ENCODE results near the gene ABCG8. TPM values are rescaled to one million over a fixed set of nuclear protein-coding genes. Genes with fewer than 3 reads are reported as not detected.

ABCG8 gene
- total and polyA plus RNA-seq, 2 donors (not counting 3 experiments of a cell fraction or from before 2014, with no cell fraction given), result not detected

GRCh38 chr2:43848214-43848613, 9.4 kb downstream of the ABCG8 start:
- DNase-seq (ENCODE audit: low read depth, low spot score), result no peak
- dilution Hi-C loops (cut with MboI; ENCODE audit: extremely low pct_ligation_motif_present, low sequenced_read_pairs) (no loop called here), intact Hi-C loops (cut with micrococcal nuclease) (no loop called here)
- Histone ChIP-seq H4K20me1 (replicated peaks; ENCODE audit: control insufficient read depth, extremely low read depth, insufficient read depth, low read length) (no peaks in the 10 kb centered on the region), H3K36me3 (ENCODE audit: control insufficient read depth in 2 of 2, extremely low read depth in 1 of 2, insufficient read depth in 2 of 2, low read length in 2 of 2) (no peaks in the 10 kb centered on the region), H3K4me1 (ENCODE audit: control insufficient read depth, extremely low read depth, insufficient read depth, low read length) (no peaks in the 10 kb centered on the region), H3K4me3 (replicated peaks in 1 of 3; ENCODE audit: insufficient read depth in 1 of 3, low read depth in 1 of 3, low read length in 3 of 3) (no peak overlapping the region), H3K9me1 (replicated peaks; ENCODE audit: control insufficient read depth, extremely low read depth, insufficient read depth, low read length) (no peaks in the 10 kb centered on the region), H2AFZ (ENCODE audit: low read depth, low read length) (no peak overlapping the region), H3K4me2 (ENCODE audit: insufficient read depth, low read length) (no peak overlapping the region), H3K9me3 (replicated peaks; ENCODE audit: control insufficient read depth, insufficient read depth, low read length) (no peaks in the 10 kb centered on the region), H3K9ac (replicated peaks; ENCODE audit: extremely low read depth, insufficient read depth, low read length) (no peak overlapping the region), H3K79me2 (ENCODE audit: control insufficient read depth, insufficient read depth, low read length) (no peaks in the 10 kb centered on the region), H3K27me3 (ENCODE audit: control insufficient read depth in 2 of 2, insufficient read depth in 2 of 2, low read length in 2 of 2) (peaks cover 4 to 5% of the 10 kb centered on the region in 2 experiments), H3K27ac (ENCODE audit: insufficient read depth, low read depth, low read length) (no peak overlapping the region)
- TF ChIP-seq FOS (IDR thresholded peaks at IDR 0.05; ENCODE audit: borderline replicate concordance, insufficient read depth, low read length) (no peak), MYC (IDR thresholded peaks at IDR 0.05; ENCODE audit: low read depth, low read length) (no peak), EZH2 (IDR thresholded peaks at IDR 0.05; ENCODE audit: borderline replicate concordance, low read depth, low read length, severe bottlenecking) (no peak), POLR2A (IDR thresholded peaks at IDR 0.05; ENCODE audit: low read depth, low read length) (no peak)
- TF ChIP-seq, protein P1, sequence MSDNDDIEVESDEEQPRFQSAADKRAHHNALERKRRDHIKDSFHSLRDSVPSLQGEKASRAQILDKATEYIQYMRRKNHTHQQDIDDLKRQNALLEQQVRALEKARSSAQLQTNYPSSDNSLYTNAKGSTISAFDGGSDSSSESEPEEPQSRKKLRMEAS (IDR thresholded peaks at IDR 0.05; ENCODE audit: insufficient read depth, insufficient read length), result no peak
- TF ChIP-seq, protein P2, sequence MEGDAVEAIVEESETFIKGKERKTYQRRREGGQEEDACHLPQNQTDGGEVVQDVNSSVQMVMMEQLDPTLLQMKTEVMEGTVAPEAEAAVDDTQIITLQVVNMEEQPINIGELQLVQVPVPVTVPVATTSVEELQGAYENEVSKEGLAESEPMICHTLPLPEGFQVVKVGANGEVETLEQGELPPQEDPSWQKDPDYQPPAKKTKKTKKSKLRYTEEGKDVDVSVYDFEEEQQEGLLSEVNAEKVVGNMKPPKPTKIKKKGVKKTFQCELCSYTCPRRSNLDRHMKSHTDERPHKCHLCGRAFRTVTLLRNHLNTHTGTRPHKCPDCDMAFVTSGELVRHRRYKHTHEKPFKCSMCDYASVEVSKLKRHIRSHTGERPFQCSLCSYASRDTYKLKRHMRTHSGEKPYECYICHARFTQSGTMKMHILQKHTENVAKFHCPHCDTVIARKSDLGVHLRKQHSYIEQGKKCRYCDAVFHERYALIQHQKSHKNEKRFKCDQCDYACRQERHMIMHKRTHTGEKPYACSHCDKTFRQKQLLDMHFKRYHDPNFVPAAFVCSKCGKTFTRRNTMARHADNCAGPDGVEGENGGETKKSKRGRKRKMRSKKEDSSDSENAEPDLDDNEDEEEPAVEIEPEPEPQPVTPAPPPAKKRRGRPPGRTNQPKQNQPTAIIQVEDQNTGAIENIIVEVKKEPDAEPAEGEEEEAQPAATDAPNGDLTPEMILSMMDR (IDR thresholded peaks at IDR 0.05; ENCODE audit: extremely low read depth in 1 of 2, insufficient read depth in 1 of 2, low read depth in 1 of 2, low read length in 2 of 2), result no peak
- CTCF ChIA-PET, result interaction anchor here (2.7 kb wide), 1 partner anchor 29 kb away, joined by 9 read pairs; no protein-coding TSS in a partner anchor
- no peak for FAIRE-seq
- no TSS peak for BruUV-seq (replicated peaks)
- POLR2A ChIA-PET, result interaction anchor here (0.7 kb wide), 1 partner anchor 47 kb away, joined by 9 read pairs; no protein-coding TSS in a partner anchor
